22Rv1 (cell line): ENCODE data around the gene ENTPD3.

Source experiments
- H3K27ac ChIP-seq: fragments of 450-650 bp; 2 replicates; pipeline ENCODE4 v1.5.1; 2017
- CTCF ChIP-seq: fragments of 450-650 bp; IDR thresholded peaks from 2 replicates; pipeline ENCODE4 v1.5.1; 2017; ENCODE audit warnings: mild to moderate bottlenecking
- ZFX ChIP-seq: fragments of 450-650 bp; IDR thresholded peaks from 2 replicates; pipeline ENCODE4 v1.6.1; 2017; ENCODE audit warnings: antibody characterized with exemption, borderline replicate concordance

Gene ENTPD3

GRCh38 chr3:40398346-40398745 is 11.4 kb downstream of the ENTPD3 start:
- no peak for TF ChIP-seq CTCF
- no peak for TF ChIP-seq ZFX
- no peak overlapping the region for H3K27ac ChIP-seq

DNA sequence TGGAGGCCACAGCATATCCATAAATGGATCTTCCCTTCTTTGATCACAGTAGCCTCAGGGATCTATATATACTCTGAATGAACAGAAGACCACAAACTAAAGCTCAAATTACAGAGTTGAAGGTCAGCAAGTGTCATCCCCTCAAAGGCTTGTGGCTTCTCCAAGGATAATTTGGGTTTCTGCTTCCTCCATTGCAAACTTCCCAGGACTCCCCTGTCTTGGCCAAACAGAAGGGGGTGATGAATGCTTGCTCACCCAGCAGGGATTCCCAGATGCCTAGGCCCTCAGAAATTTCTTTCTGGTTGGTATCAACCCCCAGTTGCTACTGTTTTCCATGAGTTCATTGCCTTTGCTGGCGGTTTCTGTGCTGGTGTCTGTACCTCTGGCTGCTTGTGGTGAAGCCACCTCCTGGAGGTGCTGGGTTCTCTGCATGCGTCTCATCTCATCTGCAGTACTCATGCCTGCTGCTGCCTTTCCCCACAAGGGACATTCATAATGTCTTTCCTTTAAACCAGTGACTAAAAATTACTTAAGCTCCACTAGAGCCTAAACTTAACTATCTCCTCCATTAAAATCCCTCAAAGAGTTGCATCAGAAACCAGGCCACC is 17.7 kb downstream of the ENTPD3 start:
- no peak for TF ChIP-seq CTCF
- no peak for TF ChIP-seq ZFX
- no peak overlapping the region for H3K27ac ChIP-seq

- H3K27ac ChIP-seq = no peak overlapping the region
- TF ChIP-seq ZFX (no peak), CTCF (no peak)
These were observed 20.0 kb downstream of the ENTPD3 start for GRCh38 chr3:40407007-40407406.

- H3K27ac ChIP-seq = no peak overlapping the region
- no peak for TF ChIP-seq CTCF
- no peak for TF ChIP-seq ZFX
These were observed 20.6 kb downstream of the ENTPD3 start for GRCh38 chr3:40407611-40408010.

- TF ChIP-seq CTCF (no peak), ZFX (no peak)
These were observed 27.3 kb downstream of the ENTPD3 start for GRCh38 chr3:40414270-40414669.

DNA sequence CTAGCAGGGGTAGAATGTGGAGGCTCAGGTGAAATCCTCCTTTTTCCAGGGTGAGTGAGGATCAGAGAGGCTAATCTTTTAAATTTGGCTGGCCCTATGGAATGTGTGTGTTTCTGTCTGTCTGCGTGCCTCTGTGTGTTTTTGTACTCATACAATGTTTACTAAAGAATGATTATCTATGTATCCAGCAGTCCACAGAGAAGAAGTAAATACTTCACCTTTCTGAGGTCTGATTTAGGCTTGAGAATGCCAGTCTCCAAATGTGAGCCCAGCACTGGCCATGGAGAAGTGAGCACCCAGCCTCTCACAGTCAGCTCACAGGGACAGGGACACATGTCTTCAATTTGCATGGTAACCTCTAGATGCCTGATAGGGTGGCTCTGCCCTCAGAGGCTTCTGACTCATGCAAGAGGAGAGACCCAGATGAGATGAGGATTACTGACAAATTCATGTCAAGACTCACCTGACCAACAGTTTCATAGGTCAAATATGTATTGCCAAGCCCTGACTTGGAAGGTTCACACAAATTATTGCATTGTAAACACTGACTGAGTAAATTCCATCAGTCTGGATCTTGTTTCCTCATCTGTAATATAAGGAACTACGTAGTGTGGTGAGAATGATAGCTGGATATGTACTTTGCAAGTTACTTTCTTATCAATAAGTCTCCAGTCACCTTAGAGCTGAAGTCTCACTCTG is 31.0 kb downstream of the ENTPD3 start:
- peak overlapping the region; percentile 32 for H3K27ac ChIP-seq
- no peak for TF ChIP-seq CTCF
- no peak for TF ChIP-seq ZFX

More at GRCh38 chr3:40414270-40414669, 27.3 kb downstream of the ENTPD3 start:
- peak overlapping the region; percentile 5; the same call in 1 of the 2 replicates for H3K27ac ChIP-seq

- TF ChIP-seq ZFX (no peak), CTCF (no peak)
- no peak overlapping the region for H3K27ac ChIP-seq
These were observed 35.9 kb downstream of the ENTPD3 start for GRCh38 chr3:40422861-40423260.
